Heart right ventricle (tissue), 16 donors: ENCODE measurements around the gene MTHFD1L. TPM values are rescaled to one million over a fixed set of nuclear protein-coding genes. Genes with fewer than 3 reads are reported as not detected.

ENCODE experiments used
- ATAC-seq, 8 donors: fragments of 200-7000 bp; cut with Tn5 transposase; one replicate each; pipeline ENCODE4 v1.9.1; 2020; ENCODE audit warnings: mild to moderate bottlenecking in 8 of 8, moderate library complexity in 8 of 8, moderate number of reproducible peaks in 1 of 8
- DNase-seq, 2 donors: peaks; one replicate each; pipeline ENCODE4 v3.0.0-alpha.2; 2020
- H3K27ac ChIP-seq, 10 donors: fragments of 200-600 bp; sonication (generic) in 2 of 10; one replicate each; pipeline versions ENCODE4 v1.5.0 to v1.8.0; 2020 to 2022; ENCODE audit warnings: mild to moderate bottlenecking in 3 of 10
- H3K27me3 ChIP-seq, 7 donors: fragments of 200-600 bp; one replicate each; pipeline ENCODE4 v1.8.0; 2021 to 2022; ENCODE audit warnings: mild to moderate bottlenecking in 2 of 7
- H3K36me3 ChIP-seq, 9 donors: fragments of 200-600 bp; sonication (generic) in 1 of 9; one replicate each; pipeline versions ENCODE4 v1.5.0 to v1.8.0; 2020 to 2022; ENCODE audit warnings: mild to moderate bottlenecking in 2 of 9
- H3K4me1 ChIP-seq, 9 donors: fragments of 200-600 bp; sonication (generic) in 1 of 9; one replicate each; pipeline versions ENCODE4 v1.5.0 to v1.8.0; 2020 to 2022; ENCODE audit warnings: mild to moderate bottlenecking in 4 of 9
- H3K4me3 ChIP-seq, 10 donors: fragments of 200-600 bp; sonication (generic) in 2 of 10; one replicate each; pipeline versions ENCODE4 v1.5.0 to v1.8.0; 2020 to 2022; ENCODE audit warnings: mild to moderate bottlenecking in 7 of 10, moderate library complexity in 2 of 10
- H3K9me3 ChIP-seq, 11 donors: fragments of 200-600 bp in 10 of 11; sonication (generic) in 2 of 11; one replicate each; pipeline versions ENCODE4 v1.5.0 to v1.8.0; 2013 to 2022; ENCODE audit warnings: mild to moderate bottlenecking in 2 of 11, control low read depth in 1 of 11, moderate library complexity in 1 of 11
- WGBS, 2 donors: extraction: QIAGEN DNeasy Blood & Tissue Kit; methylation state at CpG; one replicate each; pipeline ENCODE4 v1.1.7; 2013; ENCODE audit warnings: inconsistent platforms in 1 of 2; 5-methylcytosine and 5-hydroxymethylcytosine counted together
- intact Hi-C, 10 donors: fragments of 100-400 bp; cut with DNase I; formaldehyde crosslinking; loops; one replicate each; pipeline versions ENCODE4 v1.11.1 to v1.14.2; 2022
- polyA plus RNA-seq, 2 donors: library from polyadenylated mRNA; stranded (reverse); fragments of 200-250 nt; gene quantifications; one replicate each; pipeline ENCODE4 v1.2.3, GENCODE V29; 2013
- total RNA-seq, 10 donors: library from RNA; stranded (reverse); fragmentation: NEBNext Ultra II Directional in 3 of 10; extraction: Animal tissue kit (Norgen Biotek cat#: 25700) in 3 of 10; gene quantifications; one replicate each; pipeline versions ENCODE4 v1.2.1 to v1.2.4, GENCODE V29; 2021 to 2023
- TF ChIP-seq, protein P1 (sequence below), 9 donors: fragments of 200-600 bp; sonication (generic) in 2 of 9; IDR thresholded peaks; one replicate each; pipeline versions ENCODE4 v1.5.0 to v1.8.0; 2021 to 2022; ENCODE audit warnings: antibody characterized with exemption in 9 of 9, mild to moderate bottlenecking in 5 of 9, moderate library complexity in 1 of 9
- donor health status: Arrhythmogenic right ventricular cardiomyopathy.
- donor health status: ischemic (EF 13 %, LVEDD 7.1; RV severe dilation, severe dysfunction).
- donor health status: healthy with polysubstance abuse.
- donor health status: DM: no; HTN: yes; CAD: no.
- donor health status: DM: no; HTN: no; CAD: no.
- donor health status: ischemic (EF 25% LVEDD 6.9; RV normal size, moderate dysfunction).
- donor health status: ischemic (EF 25% LVEDD 5.7; RV mildly dilated, moderate dysfunction).
- donor health status: healthy.
- donor health status: DM: yes; HTN: yes; CAD: no.
- donor health status: Ischemic cardiomyopathy.
- donor health status: ischemic (EF 35%, LVEDD 5.7; RV mildly dilated, moderate dysfunction).
- donor health status: nonischemic (EF 11% LVEDD 7.7; RV severe dilation, severe dysfunction).
- donor health status: DM: yes; HTN: yes; CAD: no.
- donor health status: PGD.
- donor health status: ischemic (EF 29% LVEDD 5.4; RV normal size, mild dysfunction).
- donor health status: nonischemic (EF 23%, LVEDD 6.1; RV moderate dilation, normal function).

MTHFD1L gene
- total and polyA plus RNA-seq, 12 donors, result 1.2 to 10.8 (median 3.8) TPM

DNA sequence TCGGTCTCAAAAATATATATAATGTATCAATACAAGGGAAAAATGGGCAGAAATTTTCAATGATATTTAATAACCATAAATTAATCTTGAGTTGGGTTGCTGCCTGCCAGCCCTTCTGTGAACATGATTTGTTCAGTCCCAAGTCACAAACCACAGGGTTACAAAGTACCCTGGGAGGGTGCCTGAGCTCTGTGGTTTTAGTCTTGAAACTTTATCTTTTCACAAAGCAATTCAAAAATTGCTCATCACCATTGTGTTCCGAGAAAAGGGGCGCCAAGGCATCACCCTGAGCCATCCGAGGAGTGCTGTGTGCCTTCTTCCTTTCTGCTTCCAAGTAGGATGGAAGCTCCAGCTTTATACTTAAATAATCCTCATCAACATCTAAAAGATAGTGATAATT lies 232.7 kb downstream of the MTHFD1L start:
- no peaks in the 10 kb centered on the region for H3K27me3 ChIP-seq
- no peak for DNase-seq
- WGBS, 2 donors, result 93 to 96% methylated on average over 4 of the region's 4 CpGs
- intact Hi-C loops, result no loop called here
- TF ChIP-seq, protein P1, sequence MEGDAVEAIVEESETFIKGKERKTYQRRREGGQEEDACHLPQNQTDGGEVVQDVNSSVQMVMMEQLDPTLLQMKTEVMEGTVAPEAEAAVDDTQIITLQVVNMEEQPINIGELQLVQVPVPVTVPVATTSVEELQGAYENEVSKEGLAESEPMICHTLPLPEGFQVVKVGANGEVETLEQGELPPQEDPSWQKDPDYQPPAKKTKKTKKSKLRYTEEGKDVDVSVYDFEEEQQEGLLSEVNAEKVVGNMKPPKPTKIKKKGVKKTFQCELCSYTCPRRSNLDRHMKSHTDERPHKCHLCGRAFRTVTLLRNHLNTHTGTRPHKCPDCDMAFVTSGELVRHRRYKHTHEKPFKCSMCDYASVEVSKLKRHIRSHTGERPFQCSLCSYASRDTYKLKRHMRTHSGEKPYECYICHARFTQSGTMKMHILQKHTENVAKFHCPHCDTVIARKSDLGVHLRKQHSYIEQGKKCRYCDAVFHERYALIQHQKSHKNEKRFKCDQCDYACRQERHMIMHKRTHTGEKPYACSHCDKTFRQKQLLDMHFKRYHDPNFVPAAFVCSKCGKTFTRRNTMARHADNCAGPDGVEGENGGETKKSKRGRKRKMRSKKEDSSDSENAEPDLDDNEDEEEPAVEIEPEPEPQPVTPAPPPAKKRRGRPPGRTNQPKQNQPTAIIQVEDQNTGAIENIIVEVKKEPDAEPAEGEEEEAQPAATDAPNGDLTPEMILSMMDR (IDR thresholded peaks at IDR 0.05), result no peak
- peaks cover 0 to 17% (median 0%) of the 10 kb centered on the region in 9 donors for H3K4me1 ChIP-seq
- no peak for ATAC-seq
- H3K9me3 ChIP-seq, result no peaks in the 10 kb centered on the region
- H3K36me3 ChIP-seq, result no peaks in the 10 kb centered on the region
- no peak overlapping the region for H3K4me3 ChIP-seq
- H3K27ac ChIP-seq, result no peak overlapping the region

DNA sequence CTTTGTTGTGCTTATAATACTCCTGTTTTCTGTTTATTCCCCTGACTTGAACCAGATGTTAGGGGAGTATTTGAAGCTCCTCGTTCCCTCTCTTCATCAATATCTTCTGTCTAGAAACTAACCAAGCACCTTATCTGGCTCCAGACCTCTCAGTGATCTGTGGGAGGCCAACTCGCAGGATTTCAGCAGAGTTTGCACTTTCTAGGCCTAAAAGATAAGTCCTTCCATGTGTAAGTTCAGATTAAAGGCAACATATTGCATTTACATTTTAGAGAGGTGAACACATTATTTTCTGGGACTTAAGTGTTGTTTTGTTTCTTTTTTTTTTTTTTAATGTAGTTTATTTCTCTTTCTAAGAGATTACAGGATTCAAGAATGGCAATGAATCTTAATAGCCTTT lies 234.8 kb downstream of the MTHFD1L start:
- H3K27ac ChIP-seq, result no peak overlapping the region
- intact Hi-C loops, result no loop called here
- 87 to 91% methylated on average over 2 of the region's 2 CpGs for WGBS, 2 donors
- H3K27me3 ChIP-seq, result no peaks in the 10 kb centered on the region
- H3K36me3 ChIP-seq, result no peaks in the 10 kb centered on the region
- no peak for DNase-seq
- H3K4me3 ChIP-seq, result no peak overlapping the region
- ATAC-seq, result no peak
- H3K9me3 ChIP-seq, result no peaks in the 10 kb centered on the region
- H3K4me1 ChIP-seq, result peaks cover 0 to 17% (median 0%) of the 10 kb centered on the region in 9 donors
- TF ChIP-seq, protein P1 (IDR thresholded peaks at IDR 0.05), result no peak

- Histone ChIP-seq H3K9me3 (no peaks in the 10 kb centered on the region), H3K4me1 (peaks cover 0 to 17% (median 0%) of the 10 kb centered on the region in 9 donors), H3K27ac (peak overlapping the region in 8 of 10 donors; percentile 3 to 52 (median 34)), H3K27me3 (no peaks in the 10 kb centered on the region), H3K36me3 (no peaks in the 10 kb centered on the region), H3K4me3 (no peak overlapping the region)
- ATAC-seq (peak in 5 of 8 donors; percentile 43 to 74 (median 56)), DNase-seq (peak in 1 of 2 donors; percentile 24)
- TF ChIP-seq, protein P1 (IDR thresholded peaks at IDR 0.05), result no peak
- intact Hi-C loops, result no loop called here
- 56 to 66% methylated on average over 6 of the region's 6 CpGs for WGBS, 2 donors
Measured at GRCh38 chr6:151101161-151101815, 235.8 kb downstream of the MTHFD1L start.

GRCh38 chr6:151101816-151102694 lies 236.6 kb downstream of the MTHFD1L start:
- H3K9me3 ChIP-seq, result no peaks in the 10 kb centered on the region
- WGBS, 2 donors, result 81 to 85% methylated on average over 10 of the region's 10 CpGs
- peak in 2 of 8 donors; percentile 9 to 38 for ATAC-seq

More at GRCh38 chr6:151101816-151102694, 236.6 kb downstream of the MTHFD1L start:
- intact Hi-C loops, result no loop called here
- Histone ChIP-seq H3K27me3 (no peaks in the 10 kb centered on the region), H3K4me1 (peaks cover 0 to 17% (median 0%) of the 10 kb centered on the region in 9 donors), H3K4me3 (no peak overlapping the region), H3K27ac (peak overlapping the region in 8 of 10 donors; percentile 3 to 52 (median 34)), H3K36me3 (no peaks in the 10 kb centered on the region)
- no peak for DNase-seq
- TF ChIP-seq, protein P1 (IDR thresholded peaks at IDR 0.05), result no peak
